Gastrocnemius medialis (tissue), 4 donors: ENCODE measurements around the gene HPCAL1. TPM values are rescaled to one million over a fixed set of nuclear protein-coding genes. Genes with fewer than 3 reads are reported as not detected.
A peak's percentile ranks its signal among the peaks of the same experiment; 100 is the strongest.

Experiments used
- ATAC-seq, 2 donors: fragments of 150-250 bp; one replicate each; pipeline ENCODE4 v1.9.1; 2016
- DNase-seq, 2 donors: peaks; one replicate each; pipeline ENCODE4 v3.0.0-alpha.2; 2019
- H3K27ac ChIP-seq, 4 donors: fragments of 200-600 bp; sonication (generic); 1 replicate in 1 of 4; 2 replicates in 3 of 4; pipeline ENCODE4 v1.5.1; 2016 to 2018; ENCODE audit warnings: mild to moderate bottlenecking in 2 of 4, moderate library complexity in 1 of 4
- H3K27me3 ChIP-seq, 3 donors: fragments of 200-600 bp; sonication (generic) in 2 of 3; 1 replicate in 1 of 3; 2 replicates in 2 of 3; pipeline versions ENCODE4 v1.5.1 to v1.6.0; 2016 to 2019; ENCODE audit warnings: mild to moderate bottlenecking in 1 of 3, moderate library complexity in 1 of 3
- H3K36me3 ChIP-seq, 2 donors: fragments of 200-600 bp; sonication (generic) in 1 of 2; one replicate each; pipeline ENCODE4 v1.5.1; 2017 to 2018
- H3K4me1 ChIP-seq, 2 donors: fragments of 200-600 bp; sonication (generic) in 1 of 2; one replicate each; pipeline ENCODE4 v1.5.1; 2016 to 2017; ENCODE audit warnings: mild to moderate bottlenecking in 2 of 2
- H3K4me3 ChIP-seq, 4 donors: fragments of 200-600 bp; sonication (generic) in 3 of 4; 1 replicate in 1 of 4; 2 replicates in 3 of 4; pipeline ENCODE4 v1.5.1; 2016 to 2019; ENCODE audit warnings: mild to moderate bottlenecking in 2 of 4
- H3K9me3 ChIP-seq, 3 donors: fragments of 200-600 bp; sonication (generic) in 2 of 3; 1 replicate in 1 of 3; 2 replicates in 2 of 3; pipeline ENCODE4 v1.5.1; 2016 to 2019
- CTCF ChIP-seq, 5 experiments: fragments of 450-650 bp in 3 of 5; fragments of 200-600 bp in 2 of 5; sonication (generic) in 2 of 5; IDR thresholded peaks in 4 of 5; conservative IDR thresholded peaks in 1 of 5; 1 replicate in 4 of 5; 2 replicates in 1 of 5; pipeline ENCODE4 v1.5.1; 2016 to 2019; ENCODE audit warnings: antibody characterized with exemption in 5 of 5, mild to moderate bottlenecking in 3 of 5, moderate library complexity in 3 of 5
- POLR2A ChIP-seq, 2 donors: fragments of 450-650 bp; IDR thresholded peaks; one replicate each; pipeline ENCODE4 v1.6.1; 2017; ENCODE audit warnings: antibody characterized with exemption in 2 of 2, mild to moderate bottlenecking in 2 of 2, moderate library complexity in 2 of 2
- in situ Hi-C, 4 donors: fragments of 200-750 bp; cut with MboI; loops; one replicate each; pipeline versions ENCODE4 v1.15.0 to v1.8.0; 2017; ENCODE audit warnings: low sequenced_read_pairs in 4 of 4
- intact Hi-C: fragments of 100-400 bp; cut with DNase I; formaldehyde crosslinking; loops from one replicate; pipeline ENCODE4 v1.15.1; 2023; ENCODE audit warnings: low total_unique reads
- total RNA-seq, 4 donors: library from RNA; depleted of rRNA; stranded (reverse); fragments of >200 nt; gene quantifications; one replicate each; pipeline versions ENCODE4 v1.1.0 to v1.2.3, GENCODE V29; 2016

The HPCAL1 gene
- total RNA-seq, 4 donors from 2014 or later = 29.0 to 45.5 (median 34.5) TPM

- H3K36me3 ChIP-seq = no peaks in the 10 kb centered on the region
- no peaks in the 10 kb centered on the region for H3K9me3 ChIP-seq
- DNase-seq = no peak
- H3K27me3 ChIP-seq = no peaks in the 10 kb centered on the region
- no peak for TF ChIP-seq POLR2A (IDR thresholded peaks at IDR 0.05)
- TF ChIP-seq CTCF (IDR thresholded peaks at IDR 0.05 in 4 of 5, conservative IDR thresholded peaks at IDR 0.05 in 1 of 5) = no peak
- no peak overlapping the region for H3K4me3 ChIP-seq
- H3K4me1 ChIP-seq = peaks cover 8 to 24% of the 10 kb centered on the region in 2 donors
- ATAC-seq = no peak
- intact Hi-C loops = no loop called here
- in situ Hi-C loops = no loop called here
- no peak overlapping the region for H3K27ac ChIP-seq
These were observed 24.2 kb downstream of the HPCAL1 start for GRCh38 chr2:10326707-10327594.

- Histone ChIP-seq H3K27ac (no peak overlapping the region), H3K36me3 (no peaks in the 10 kb centered on the region), H3K4me3 (no peak overlapping the region), H3K27me3 (no peaks in the 10 kb centered on the region), H3K4me1 (peaks cover 9 to 24% of the 10 kb centered on the region in 2 donors), H3K9me3 (no peaks in the 10 kb centered on the region)
- ATAC-seq (no peak), DNase-seq (no peak)
- intact Hi-C loops (no loop called here), in situ Hi-C loops (no loop called here)
- TF ChIP-seq POLR2A (IDR thresholded peaks at IDR 0.05) = no peak
- TF ChIP-seq CTCF (IDR thresholded peaks at IDR 0.05 in 4 of 5, conservative IDR thresholded peaks at IDR 0.05 in 1 of 5) = no peak
These were observed 25.4 kb downstream of the HPCAL1 start for GRCh38 chr2:10327896-10328669.

GRCh38 chr2:10328670-10329579, 26.2 kb downstream of the HPCAL1 start:
- ATAC-seq (no peak), DNase-seq (no peak)
- intact Hi-C loops = no loop called here
- H3K27me3 ChIP-seq = no peaks in the 10 kb centered on the region
- TF ChIP-seq POLR2A (IDR thresholded peaks at IDR 0.05) (no peak), CTCF (IDR thresholded peaks at IDR 0.05 in 4 of 5, conservative IDR thresholded peaks at IDR 0.05 in 1 of 5) (no peak)
- peaks cover 11 to 24% of the 10 kb centered on the region in 2 donors for H3K4me1 ChIP-seq
- in situ Hi-C loops = no loop called here
- no peaks in the 10 kb centered on the region for H3K36me3 ChIP-seq
- peak overlapping the region in 3 of 4 donors; percentile 55 to 70 (median 65) for H3K27ac ChIP-seq
- H3K4me3 ChIP-seq = no peak overlapping the region
- no peaks in the 10 kb centered on the region for H3K9me3 ChIP-seq

GRCh38 chr2:10329580-10329879, 26.8 kb downstream of the HPCAL1 start:
- no peak for DNase-seq
- intact Hi-C loops = no loop called here
- Histone ChIP-seq H3K4me3 (peak overlapping the region in 1 of 4 donors; percentile 26), H3K27ac (peak overlapping the region in 3 of 4 donors; percentile 55 to 70 (median 65)), H3K4me1 (peaks cover 11 to 24% of the 10 kb centered on the region in 2 donors), H3K27me3 (no peaks in the 10 kb centered on the region), H3K9me3 (no peaks in the 10 kb centered on the region), H3K36me3 (no peaks in the 10 kb centered on the region)
- TF ChIP-seq CTCF (IDR thresholded peaks at IDR 0.05 in 4 of 5, conservative IDR thresholded peaks at IDR 0.05 in 1 of 5) = no peak
- in situ Hi-C loops = no loop called here
- ATAC-seq = no peak
